Chondrocyte (in vitro differentiated cells): Measurements from ENCODE around the gene MRGPRG. TPM values are rescaled to one million over a fixed set of nuclear protein-coding genes. Genes with fewer than 3 reads are reported as not detected.

Experiments used
- DNase-seq: peaks from one replicate; pipeline ENCODE4 v3.0.0; 2021; ENCODE audit warnings: mixed read lengths, low spot score
- H3K27ac Mint-ChIP-seq: one replicate; pipeline ENCODE4 v1.8.0; 2021; ENCODE audit warnings: mild to moderate bottlenecking, moderate library complexity, mixed read lengths; ENCODE audit not compliant: unreplicated experiment
- H3K27me3 Mint-ChIP-seq: 2 replicates; pipeline ENCODE4 v1.8.0; 2021; ENCODE audit warnings: low read depth, mixed read lengths
- H3K36me3 Mint-ChIP-seq: 2 replicates; pipeline ENCODE4 v1.8.0; 2021; ENCODE audit warnings: low read depth, mixed read lengths
- H3K4me1 Mint-ChIP-seq: 2 replicates; pipeline ENCODE4 v1.8.0; 2021; ENCODE audit warnings: low read depth, mild to moderate bottlenecking, mixed read lengths
- H3K4me3 Mint-ChIP-seq: one replicate; pipeline ENCODE4 v1.8.0; 2021; ENCODE audit warnings: mild to moderate bottlenecking, moderate library complexity, mixed read lengths; ENCODE audit not compliant: unreplicated experiment
- H3K9me3 Mint-ChIP-seq: 2 replicates; pipeline ENCODE4 v1.8.0; 2021; ENCODE audit warnings: low read depth, mixed read lengths
- CTCF ChIP-seq: fragments of 200-600 bp; sonication (generic); IDR thresholded peaks from 2 replicates; pipeline ENCODE4 v1.5.0; 2021; ENCODE audit warnings: antibody characterized with exemption, mild to moderate bottlenecking, moderate library complexity
- total RNA-seq: library from RNA; stranded (reverse); gene quantifications from 3 replicates; pipeline ENCODE4 v1.2.1, GENCODE V29; 2021

MRGPRG gene
- total RNA-seq, 1 donor from 2014 or later = not detected

GRCh38 chr11:3201112-3201581, 17.5 kb downstream of the MRGPRG start:
- Mint-ChIP-seq H3K27ac (no peak overlapping the region), H3K36me3 (no peaks in the 10 kb centered on the region), H3K9me3 (no peaks in the 10 kb centered on the region), H3K27me3 (peaks cover 36% of the 10 kb centered on the region), H3K4me1 (peaks cover 4% of the 10 kb centered on the region), H3K4me3 (no peak overlapping the region)
- DNase-seq = no peak
- TF ChIP-seq CTCF = no peak

GRCh38 chr11:3200388-3201111, 18.1 kb downstream of the MRGPRG start:
- DNase-seq = no peak
- H3K4me3 Mint-ChIP-seq = no peak overlapping the region
- no peaks in the 10 kb centered on the region for H3K36me3 Mint-ChIP-seq
- TF ChIP-seq CTCF = no peak
- H3K9me3 Mint-ChIP-seq = no peaks in the 10 kb centered on the region
- peaks cover 3% of the 10 kb centered on the region for H3K4me1 Mint-ChIP-seq
- no peak overlapping the region for H3K27ac Mint-ChIP-seq
- H3K27me3 Mint-ChIP-seq = peaks cover 36% of the 10 kb centered on the region

- H3K4me3 Mint-ChIP-seq = no peak overlapping the region
- peaks cover 28% of the 10 kb centered on the region for H3K27me3 Mint-ChIP-seq
- no peak for TF ChIP-seq CTCF
- no peaks in the 10 kb centered on the region for H3K9me3 Mint-ChIP-seq
- H3K27ac Mint-ChIP-seq = no peak overlapping the region
- no peaks in the 10 kb centered on the region for H3K36me3 Mint-ChIP-seq
- H3K4me1 Mint-ChIP-seq = no peaks in the 10 kb centered on the region
- no peak for DNase-seq
Measured at GRCh38 chr11:3199537-3200295, 18.9 kb downstream of the MRGPRG start.

GRCh38 chr11:3198815-3199214, 19.8 kb downstream of the MRGPRG start:
- Mint-ChIP-seq H3K27ac (no peak overlapping the region), H3K27me3 (peaks cover 27% of the 10 kb centered on the region), H3K9me3 (no peaks in the 10 kb centered on the region), H3K36me3 (no peaks in the 10 kb centered on the region), H3K4me1 (no peaks in the 10 kb centered on the region), H3K4me3 (no peak overlapping the region)
- no peak for DNase-seq
- no peak for TF ChIP-seq CTCF

- H3K27me3 Mint-ChIP-seq = peaks cover 24% of the 10 kb centered on the region
- H3K36me3 Mint-ChIP-seq = no peaks in the 10 kb centered on the region
- H3K4me1 Mint-ChIP-seq = no peaks in the 10 kb centered on the region
- no peak overlapping the region for H3K27ac Mint-ChIP-seq
- H3K9me3 Mint-ChIP-seq = no peaks in the 10 kb centered on the region
- DNase-seq = no peak
- no peak overlapping the region for H3K4me3 Mint-ChIP-seq
- no peak for TF ChIP-seq CTCF
Measured at GRCh38 chr11:3197878-3198528, 20.6 kb downstream of the MRGPRG start.
